Epithelial cell of esophagus (primary cell): ENCODE measurements around the gene JCAD.

Experiments used
- DNase-seq: peaks from one replicate; pipeline ENCODE4 v3.0.0; 2010; ENCODE audit warnings: low read depth
- H3K4me3 ChIP-seq: 2 replicates; pipeline ENCODE4 v1.5.1; 2011; ENCODE audit warnings: mild to moderate bottlenecking, low read length, control low read depth
- CTCF ChIP-seq: IDR thresholded peaks from 2 replicates; pipeline ENCODE4 v1.5.1; 2011; ENCODE audit warnings: low read depth, mild to moderate bottlenecking, low read length, control low read depth, inconsistent platforms; ENCODE audit not compliant: insufficient read depth; ENCODE audit errors: missing control alignments

The JCAD gene

GRCh38 chr10:30063099-30063498 is 3.7 kb upstream of the JCAD start:
- H3K4me3 ChIP-seq, result no peak overlapping the region
- no peak for TF ChIP-seq CTCF
- DNase-seq, result no peak

- H3K4me3 ChIP-seq, result no peak overlapping the region
- no peak for TF ChIP-seq CTCF
- DNase-seq, result no peak
These were observed 3.2 kb upstream of the JCAD start for GRCh38 chr10:30062582-30062981.

GRCh38 chr10:30062090-30062489 is 2.7 kb upstream of the JCAD start:
- DNase-seq, result no peak
- TF ChIP-seq CTCF, result no peak

GRCh38 chr10:30058570-30059132 is 735 bp downstream of the JCAD start:
- no peak for TF ChIP-seq CTCF
- no peak overlapping the region for H3K4me3 ChIP-seq
- DNase-seq, result no peak

More at GRCh38 chr10:30062090-30062489, 2.7 kb upstream of the JCAD start:
- no peak overlapping the region for H3K4me3 ChIP-seq

GRCh38 chr10:30057894-30058556 is 1.4 kb downstream of the JCAD start:
- no peak overlapping the region for H3K4me3 ChIP-seq
- no peak for DNase-seq
- TF ChIP-seq CTCF, result no peak

- no peak overlapping the region for H3K4me3 ChIP-seq
- peak; percentile 46 for DNase-seq
- no peak for TF ChIP-seq CTCF
These were observed 2.0 kb downstream of the JCAD start for GRCh38 chr10:30057421-30057841.
